HG02610 (cell line): ENCODE measurements around the gene RGS7BP.

Source experiments
- ATAC-seq: cut with Tn5 transposase; IDR thresholded peaks from one replicate; pipeline ENCODE4 v1.9.1; 2021; ENCODE audit warnings: mild to moderate bottlenecking, moderate library complexity; ENCODE audit not compliant: unreplicated experiment

Gene RGS7BP

DNA sequence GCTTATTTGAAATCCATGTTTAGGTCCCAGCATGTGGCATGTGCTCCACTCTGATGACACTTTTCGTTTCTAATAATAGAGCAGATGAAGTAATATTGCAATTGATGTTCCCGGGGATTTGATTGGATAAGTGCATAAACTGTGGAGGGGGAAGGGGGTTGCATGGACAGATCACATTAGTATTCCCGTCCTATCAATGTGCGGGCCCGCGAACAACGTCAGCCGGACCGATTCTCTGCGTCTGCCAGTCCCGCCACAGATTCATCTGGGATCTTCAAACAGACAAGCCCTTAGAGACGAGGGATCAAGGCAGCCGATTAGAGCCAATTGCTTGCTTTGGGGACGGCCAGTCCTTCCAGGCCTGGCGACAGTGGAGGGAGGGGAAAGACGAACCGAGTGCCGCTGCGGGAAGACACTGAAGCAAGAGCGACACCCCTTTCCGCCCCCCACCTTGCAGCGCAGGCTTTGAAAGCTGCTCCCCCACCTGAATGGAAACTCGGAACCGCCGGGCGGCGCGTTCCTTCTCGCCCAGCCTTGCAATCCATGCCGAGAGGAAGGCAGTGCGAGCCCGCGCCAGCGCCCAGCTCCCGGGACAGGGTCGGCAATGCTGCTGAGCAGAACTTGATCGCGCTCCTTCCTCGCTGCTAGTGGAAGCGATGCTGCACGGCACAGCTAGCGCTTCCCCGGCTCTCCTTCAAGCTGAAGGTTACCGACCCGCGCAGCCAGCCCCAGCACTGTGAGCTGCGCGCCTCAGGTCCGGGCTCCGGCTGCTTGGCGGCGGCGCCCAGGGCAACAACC lies at the start of gene RGS7BP:
TSS of gene RGS7BP (plus strand) at position 247 of the 798 bp plus-strand sequence. CDS start 610 bp downstream, outside the sequence.
- no peak for ATAC-seq

DNA sequence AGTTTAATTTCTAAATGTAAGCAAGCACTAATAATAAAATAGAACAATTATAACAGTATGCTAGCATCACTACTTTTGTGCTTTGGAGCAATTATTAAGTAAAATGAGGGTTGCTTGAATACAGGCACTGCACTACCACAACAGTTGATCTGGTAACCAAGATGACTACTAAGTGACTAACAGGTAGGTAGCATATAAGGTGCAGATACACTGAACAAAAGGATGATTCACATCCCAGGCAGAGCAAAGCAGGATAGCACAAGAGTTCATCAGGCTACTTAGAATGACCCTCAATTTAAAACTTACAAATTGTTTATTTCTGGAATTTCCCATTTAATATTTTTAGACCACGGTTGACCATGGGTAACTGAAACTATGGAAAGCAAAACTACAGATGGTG lies 48.0 kb upstream of the RGS7BP start:
- ATAC-seq: no peak

DNA sequence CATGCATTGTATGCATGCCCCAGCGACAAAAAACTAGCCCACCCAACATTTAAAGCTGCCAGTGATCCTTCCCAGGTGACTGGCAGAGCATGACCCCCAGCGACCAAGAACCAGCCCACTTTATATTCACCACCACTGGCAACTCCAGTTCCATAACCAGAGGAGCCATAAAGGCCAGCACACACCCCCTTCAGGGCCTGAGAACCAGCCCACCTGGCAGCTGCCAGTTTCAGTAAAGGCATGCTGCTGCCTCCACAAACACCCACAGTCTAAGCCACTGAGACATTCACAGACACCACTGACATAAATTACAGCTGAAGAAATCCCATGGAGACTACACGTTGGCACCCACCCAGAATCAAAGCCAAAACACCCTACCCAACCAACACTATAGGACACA lies 46.9 kb upstream of the RGS7BP start:
- no peak for ATAC-seq

DNA sequence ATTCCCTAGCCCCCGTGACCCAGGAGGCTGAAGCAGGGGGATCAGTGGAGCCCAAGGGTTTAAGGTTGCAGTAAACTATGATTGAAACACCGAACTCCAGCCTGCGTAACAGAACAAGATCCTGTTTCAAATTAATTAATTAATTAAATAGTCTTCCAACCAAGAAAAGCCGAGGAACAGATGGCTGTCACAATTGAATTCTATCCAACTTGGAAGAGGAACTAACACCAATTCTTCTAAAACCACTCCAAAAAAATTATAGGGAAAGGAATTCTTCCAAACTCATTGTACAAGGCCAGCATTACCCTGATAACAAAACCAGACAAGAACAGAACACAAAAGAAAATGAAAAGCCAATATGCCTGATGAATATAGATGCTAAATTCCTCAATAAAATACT lies 43.4 kb upstream of the RGS7BP start:
- no peak for ATAC-seq

DNA sequence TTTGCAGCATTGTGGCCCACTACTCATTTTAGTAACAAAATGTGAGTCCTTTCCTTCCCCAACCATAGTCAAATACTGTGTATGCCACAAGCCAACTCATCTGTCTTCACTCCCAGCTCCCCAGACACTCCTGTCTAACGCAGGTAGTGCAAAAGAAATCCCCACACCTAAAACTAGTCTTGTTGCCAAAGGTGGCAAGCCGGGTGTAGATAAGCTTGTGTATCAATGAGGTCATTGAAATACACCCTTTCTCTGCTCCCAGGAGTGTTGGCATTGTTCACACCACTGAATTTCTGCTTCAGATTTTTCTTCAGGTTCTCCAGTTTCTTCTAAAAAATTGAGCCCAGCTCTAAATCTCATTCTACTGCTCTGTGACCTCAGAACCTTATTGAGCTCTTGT lies 19.7 kb upstream of the RGS7BP start:
- no peak for ATAC-seq

DNA sequence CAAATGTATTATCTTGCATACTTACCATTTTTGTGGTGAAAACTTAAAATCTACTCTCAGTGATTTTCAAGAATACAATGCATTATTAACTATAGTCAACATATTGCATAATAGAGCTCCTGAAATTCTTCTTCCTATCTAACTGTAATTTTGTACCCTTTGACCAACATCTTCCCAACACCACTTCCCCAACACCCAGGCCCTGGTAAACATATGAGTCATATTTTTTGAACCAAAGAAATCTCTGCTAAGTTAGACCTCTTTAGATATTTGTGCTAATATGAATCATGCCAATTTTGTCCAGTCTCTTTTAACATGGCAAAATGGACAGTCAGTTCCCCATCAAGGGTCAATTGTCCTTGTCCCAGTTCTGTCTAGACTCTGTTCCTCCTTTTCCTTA lies 18.5 kb upstream of the RGS7BP start:
- no peak for ATAC-seq

DNA sequence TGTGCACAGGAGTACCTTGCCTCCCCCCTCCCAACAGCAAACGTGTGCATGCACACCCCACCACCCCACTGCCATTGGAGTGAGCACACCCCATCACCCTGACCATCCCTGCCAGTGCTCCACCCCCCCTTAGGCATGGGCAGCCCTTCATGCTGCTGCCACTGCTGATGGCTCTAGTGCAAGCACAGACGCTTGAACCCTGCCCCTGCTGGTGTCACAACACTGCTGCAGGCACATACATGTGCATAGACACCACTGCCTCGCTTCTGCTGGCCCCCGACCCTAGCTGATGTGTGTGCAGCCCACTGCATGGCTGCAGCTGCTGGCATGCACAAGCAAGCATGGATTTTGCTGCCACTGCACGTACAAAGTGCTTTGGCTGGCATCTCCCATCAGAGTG lies 16.0 kb upstream of the RGS7BP start:
- ATAC-seq: no peak

DNA sequence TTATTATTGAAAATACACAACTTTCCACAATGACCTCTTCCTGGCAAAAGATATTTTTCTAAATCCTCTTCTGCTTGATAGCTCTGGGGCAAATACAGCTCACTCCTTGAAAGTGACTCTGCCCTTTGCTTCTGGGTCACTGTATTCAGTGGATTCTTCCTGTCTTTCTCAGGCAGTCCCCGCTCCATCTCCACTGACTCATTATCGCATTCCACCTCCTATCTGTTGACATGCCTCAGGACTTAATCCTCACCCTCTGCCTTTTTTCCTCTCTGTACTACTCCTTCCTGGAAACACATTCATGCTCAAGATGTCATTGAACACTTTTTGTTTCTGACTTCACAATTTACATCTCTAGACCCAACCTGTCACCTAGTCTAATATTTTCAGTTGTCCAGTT lies 8.4 kb upstream of the RGS7BP start:
- ATAC-seq: no peak

DNA sequence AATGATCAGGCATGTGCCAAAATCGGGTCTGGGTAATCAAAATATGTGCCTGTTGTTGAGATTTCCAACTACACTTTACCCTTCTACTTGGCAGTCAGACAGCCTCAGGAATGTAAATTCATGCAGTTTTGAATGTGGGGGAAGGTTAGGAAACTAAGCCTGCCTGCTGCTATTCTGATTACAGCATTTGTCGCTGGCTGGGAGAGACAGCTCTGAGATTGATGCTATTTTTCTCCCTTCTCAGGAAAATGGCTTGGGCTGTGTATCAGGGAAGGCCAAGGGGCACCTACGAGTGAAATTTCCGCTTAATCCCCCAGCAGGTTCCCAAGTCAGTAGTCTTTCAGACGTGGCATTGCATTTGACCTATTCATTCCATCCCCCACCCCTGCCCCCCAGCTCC lies 3.6 kb upstream of the RGS7BP start:
- no peak for ATAC-seq

DNA sequence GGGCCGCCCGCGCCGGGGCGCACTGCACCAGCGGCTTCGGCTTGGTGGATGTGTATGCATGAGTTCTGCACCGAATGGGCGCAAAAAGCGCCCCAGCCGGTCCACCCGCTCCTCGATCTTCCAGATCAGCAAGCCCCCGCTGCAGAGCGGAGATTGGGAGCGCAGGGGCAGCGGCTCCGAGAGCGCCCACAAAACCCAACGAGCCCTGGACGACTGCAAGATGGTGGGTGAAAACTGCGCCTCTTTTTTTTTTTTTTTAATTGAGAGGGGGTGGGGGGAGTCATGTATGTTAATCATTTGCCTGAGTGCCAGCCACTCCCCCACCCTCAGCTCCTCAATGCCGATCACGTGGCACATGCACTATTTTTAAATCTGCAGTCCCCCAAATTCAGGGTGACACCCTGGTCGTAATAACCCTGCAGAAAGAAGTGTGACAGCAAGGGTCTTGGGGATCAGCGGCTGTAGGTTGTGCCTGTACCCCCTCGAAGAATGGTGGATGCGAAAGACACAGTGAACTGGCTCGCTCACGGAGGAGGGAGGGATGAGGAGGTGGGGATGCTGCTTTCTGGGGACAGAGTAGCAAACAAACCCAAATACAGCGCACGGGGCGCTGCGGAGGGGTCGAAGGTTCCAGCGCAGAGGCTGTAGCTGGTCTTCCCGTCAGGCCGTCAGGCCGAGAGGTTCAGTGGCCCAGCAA lies 900 bp downstream of the RGS7BP start:
- ATAC-seq: no peak

DNA sequence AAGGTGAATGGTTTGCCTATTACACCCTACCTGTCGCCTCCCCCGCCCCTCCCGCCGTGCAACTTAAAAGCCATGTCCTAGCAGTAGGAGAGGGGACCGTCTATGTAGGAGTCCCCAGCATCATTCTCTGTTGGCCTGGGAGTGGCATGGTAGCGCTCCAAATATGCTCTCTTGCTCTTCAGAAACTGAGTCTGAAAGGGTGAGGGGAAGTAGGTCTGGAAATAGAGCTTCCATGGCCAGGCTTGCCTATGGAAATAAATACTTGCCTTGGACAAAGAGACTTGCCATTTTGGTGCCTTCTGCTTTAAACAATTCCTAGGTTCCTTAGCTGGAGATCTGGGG lies 1.4 kb downstream of the RGS7BP start:
- ATAC-seq: no peak

DNA sequence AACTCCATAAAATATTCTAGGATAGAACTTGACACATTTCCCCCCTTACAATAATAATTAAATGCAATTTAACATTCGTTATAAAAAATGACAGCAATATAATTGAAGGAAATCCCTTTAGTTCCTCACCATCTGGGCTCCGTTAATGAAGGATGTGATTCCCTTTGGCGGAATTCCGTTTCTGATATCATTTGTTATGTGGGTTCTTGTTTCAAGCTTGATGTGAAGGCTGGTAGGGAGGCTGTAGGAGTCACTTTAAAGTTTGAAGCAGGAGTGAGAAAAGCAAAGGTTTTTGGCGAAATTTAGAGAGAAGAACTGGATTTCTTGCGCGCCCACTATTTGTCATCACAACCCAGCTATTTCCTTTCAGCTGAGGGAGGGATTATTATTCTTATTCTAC lies 4.0 kb downstream of the RGS7BP start:
- ATAC-seq: no peak

DNA sequence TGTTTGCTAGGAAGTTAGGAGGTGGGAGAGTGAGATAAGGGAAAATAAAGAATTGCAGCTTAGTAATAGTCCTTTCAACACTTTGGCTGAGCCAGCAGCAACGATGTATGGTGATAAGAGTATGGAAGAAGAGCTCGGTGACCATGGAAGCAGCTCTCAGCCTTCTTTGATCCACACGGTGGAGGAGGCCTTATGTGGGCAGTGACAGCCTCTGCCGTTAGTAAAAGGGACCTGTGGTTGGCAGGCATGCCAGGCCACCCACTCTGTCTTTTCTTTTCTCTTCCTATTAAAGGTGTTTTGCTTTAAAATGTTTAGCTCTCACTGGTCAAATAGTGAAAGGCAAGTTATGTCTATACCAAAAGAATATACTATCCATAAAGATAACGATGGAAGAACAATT lies 7.7 kb downstream of the RGS7BP start:
- ATAC-seq: no peak

DNA sequence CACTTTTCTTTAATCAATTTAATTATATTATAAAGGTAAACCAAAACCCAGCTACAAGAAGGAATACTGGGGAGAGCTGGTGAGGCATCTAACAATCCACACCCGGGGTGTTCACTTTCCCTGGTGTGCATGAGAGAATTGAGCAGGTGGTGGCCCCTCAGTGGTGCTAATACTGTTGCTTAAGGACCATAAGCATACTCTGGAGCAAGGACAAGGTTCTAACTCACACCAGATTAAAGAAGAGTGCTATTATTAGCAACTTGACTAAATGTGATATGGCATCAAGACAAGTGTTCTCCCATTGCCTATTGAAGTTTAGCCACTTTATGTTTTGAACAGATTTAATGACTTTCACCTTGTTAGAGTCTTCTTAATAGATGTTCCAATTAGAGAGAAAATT lies 8.8 kb downstream of the RGS7BP start:
- no peak for ATAC-seq

DNA sequence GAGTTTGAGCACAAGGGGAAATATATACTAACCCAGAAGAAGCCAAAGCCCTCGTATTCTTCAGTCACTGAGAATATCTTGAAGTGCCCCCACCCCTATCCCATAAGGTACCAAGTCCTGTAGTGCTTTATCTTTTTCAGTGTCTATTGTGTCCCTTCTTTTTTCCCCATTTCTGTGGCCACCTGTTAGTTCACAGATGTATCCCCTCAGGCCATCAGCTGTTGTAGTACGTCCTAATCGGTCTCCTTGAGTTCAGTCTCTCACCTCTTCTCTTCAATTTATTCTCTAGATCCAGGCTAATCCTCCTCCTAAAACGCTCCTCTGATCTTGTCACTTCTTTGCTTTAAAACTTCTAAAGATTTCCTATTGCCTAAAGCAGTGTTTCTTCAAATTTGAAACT lies 10.4 kb downstream of the RGS7BP start:
- ATAC-seq: no peak

DNA sequence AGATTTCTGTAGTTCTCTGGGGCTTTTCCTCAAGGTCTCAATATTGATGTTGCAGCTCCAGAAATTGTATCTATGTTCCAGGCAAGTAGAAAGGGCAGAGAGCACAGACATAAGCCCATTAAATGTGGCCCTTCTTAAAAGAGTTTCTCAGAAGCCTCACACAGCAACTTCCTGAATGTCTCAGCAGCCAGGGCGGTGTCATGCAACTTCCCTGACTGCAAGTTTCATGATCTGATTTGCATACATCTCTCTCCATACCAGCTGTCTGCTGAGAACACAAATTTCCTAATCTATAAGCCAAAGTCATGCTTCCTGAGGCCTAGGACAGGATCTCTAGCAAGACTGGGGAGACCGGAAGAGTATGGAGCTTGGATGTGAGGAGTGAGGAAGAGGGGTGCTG lies 13.0 kb downstream of the RGS7BP start:
- ATAC-seq: peak; percentile 90

DNA sequence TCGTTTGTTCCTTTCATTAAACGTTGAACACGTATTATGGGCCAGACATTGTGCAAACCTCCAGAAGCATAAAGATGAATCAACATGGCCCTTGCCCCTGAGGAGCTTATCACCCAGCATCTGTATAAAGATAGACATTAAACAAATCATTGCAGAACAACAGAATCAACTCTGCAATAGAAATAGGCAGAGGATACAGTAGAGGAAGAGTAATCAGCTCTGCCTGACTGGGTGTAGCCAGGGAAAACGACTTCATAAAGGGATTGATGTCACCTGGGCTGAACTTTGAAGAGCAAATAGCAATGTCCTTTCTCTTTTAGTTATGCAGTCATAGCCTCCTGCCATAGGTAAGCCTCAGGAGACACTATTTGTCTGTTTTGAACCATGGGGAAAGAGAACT lies 13.4 kb downstream of the RGS7BP start:
- no peak for ATAC-seq

DNA sequence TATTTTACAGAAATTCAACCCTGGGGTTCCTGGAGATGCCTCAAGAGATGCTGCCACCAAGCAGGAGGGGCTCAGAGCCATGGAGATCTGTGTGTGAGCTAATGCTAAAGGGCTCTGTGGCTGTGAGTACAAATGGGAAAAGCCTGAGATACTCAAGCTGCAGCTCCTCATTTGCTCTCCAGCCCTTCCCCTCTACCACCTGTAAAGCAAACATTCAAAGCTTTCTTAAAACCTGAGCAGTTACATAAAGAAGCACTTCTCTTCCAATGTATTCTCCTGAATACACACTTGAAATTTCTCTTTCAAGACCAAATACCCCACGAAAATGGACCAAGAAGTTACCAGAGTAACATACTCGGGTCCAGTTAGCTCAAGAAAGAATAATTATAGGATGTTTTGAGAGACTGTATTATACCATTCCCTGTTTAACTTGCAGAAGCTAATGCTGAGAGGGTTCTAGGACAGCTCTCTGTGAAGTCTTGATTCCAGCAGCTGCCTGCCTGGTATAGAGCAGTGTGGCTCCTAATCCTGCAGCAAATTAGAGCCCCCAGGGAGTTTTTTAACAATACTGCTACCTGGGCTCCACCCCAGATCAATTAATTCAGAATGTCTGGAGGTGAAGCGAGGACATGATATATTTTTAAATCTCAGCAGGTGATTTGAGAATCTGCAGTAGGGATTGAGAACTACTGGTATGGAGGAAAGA lies 21.1 kb downstream of the RGS7BP start:
- no peak for ATAC-seq

DNA sequence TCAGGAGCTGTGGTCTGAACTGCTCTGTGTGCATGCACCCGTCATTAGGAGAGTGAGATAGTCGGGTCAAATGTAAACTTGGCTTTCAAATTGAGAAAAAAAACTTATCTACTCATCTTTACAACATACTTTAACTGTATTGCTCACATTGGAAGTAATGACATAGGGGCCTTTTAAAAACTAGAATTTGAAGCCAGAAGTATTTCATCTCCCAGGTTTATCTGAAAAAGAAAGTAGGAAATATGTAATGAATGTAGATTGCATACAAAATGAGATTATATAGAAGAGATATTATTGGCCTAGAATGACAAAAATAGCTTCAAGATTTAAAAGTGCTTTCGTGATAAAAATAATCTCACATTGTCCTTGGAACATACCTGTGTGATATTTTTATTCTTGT lies 24.3 kb downstream of the RGS7BP start:
- ATAC-seq: no peak

DNA sequence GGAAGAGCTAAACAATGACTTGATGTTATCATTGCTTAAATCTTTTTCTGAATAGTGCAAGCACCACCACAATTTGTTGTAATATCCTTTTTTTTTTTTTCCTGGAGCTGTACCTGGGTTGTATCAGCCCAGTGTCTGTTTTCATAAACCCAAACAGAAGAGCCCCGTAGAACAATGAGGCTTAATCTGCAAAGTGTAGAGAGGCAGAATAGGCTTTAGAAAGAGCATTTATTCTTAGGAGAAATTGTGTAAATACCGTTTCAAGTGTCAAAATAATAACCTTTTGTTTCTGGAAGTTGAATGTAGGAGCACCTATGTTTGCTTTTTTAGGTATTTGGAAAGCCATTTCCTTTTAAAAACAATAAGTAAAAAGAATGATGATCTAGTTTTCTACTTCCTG lies 26.4 kb downstream of the RGS7BP start:
- ATAC-seq: no peak

DNA sequence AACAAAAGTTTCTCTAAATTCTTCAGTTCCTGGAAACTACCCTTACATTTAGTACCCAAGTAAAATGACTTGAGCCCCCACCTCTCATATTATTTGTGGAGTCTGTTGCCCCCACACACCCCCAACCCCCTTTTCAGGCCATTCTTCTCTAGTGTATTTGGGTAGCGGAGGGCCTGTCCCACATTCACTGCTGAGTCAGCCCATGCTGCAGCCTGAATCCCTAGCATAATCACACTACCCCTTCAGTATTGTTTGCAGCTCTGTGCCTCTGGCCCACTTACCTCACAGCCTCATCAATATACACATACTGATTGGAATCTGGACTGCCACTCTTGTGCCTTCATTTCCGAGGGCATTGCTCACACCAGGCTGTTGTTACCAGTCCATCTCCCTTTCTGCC lies 26.8 kb downstream of the RGS7BP start:
- no peak for ATAC-seq

DNA sequence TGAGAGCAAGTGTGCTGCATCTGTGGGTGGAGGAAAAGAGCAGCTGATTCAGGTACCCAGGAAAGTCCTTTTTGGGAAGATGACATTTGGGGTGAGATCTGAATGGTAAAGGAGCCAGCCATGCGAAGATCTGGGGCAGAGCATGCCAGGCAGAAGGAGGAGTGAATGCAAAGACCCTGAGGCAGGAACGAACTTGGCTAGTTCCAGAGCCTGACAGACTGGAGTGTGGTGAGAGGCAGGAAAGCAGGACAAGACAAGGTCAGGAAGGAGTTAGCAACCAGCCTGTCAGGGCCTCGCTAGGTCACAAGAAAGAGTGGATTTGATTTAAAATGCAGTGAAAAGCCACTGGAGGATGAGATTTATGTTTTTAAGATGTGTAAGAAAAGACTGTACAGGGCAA lies 28.2 kb downstream of the RGS7BP start:
- no peak for ATAC-seq
